ENCODE measurements around the gene TREX2.

The TREX2 gene

GRCh38 chrX:153475271-153475670 is 29.4 kb upstream of the TREX2 start:
- DNase-seq: no peak

GRCh38 chrX:153474718-153475117 is 28.9 kb upstream of the TREX2 start:
- DNase-seq: peak; percentile 49

- DNase-seq: no peak
Observed at GRCh38 chrX:153474266-153474665, 28.4 kb upstream of the TREX2 start.

- DNase-seq: no peak
Observed at GRCh38 chrX:153473126-153473525, 27.3 kb upstream of the TREX2 start.

GRCh38 chrX:153471663-153472280 is 25.9 kb upstream of the TREX2 start:
- no peak for DNase-seq

GRCh38 chrX:153470411-153471363 is 24.8 kb upstream of the TREX2 start, which contains the start of gene HAUS7:
Gene HAUS7, minus strand, starts transcription at chrX:153470576. Its CDS starts 19 bp downstream, at chrX:153470557.
- peak; percentile 90 for DNase-seq

- DNase-seq: peak; percentile 13
Observed at GRCh38 chrX:153469811-153470410, 24.1 kb upstream of the TREX2 start.

GRCh38 chrX:153468008-153468580 is 22.2 kb upstream of the TREX2 start:
- no peak for DNase-seq

- DNase-seq: no peak
Observed at GRCh38 chrX:153465691-153466380, 20.0 kb upstream of the TREX2 start.

GRCh38 chrX:153464116-153464515 is 18.3 kb upstream of the TREX2 start:
- DNase-seq: no peak

GRCh38 chrX:153463556-153463955 is 17.7 kb upstream of the TREX2 start:
- no peak for DNase-seq

GRCh38 chrX:153463031-153463430 is 17.2 kb upstream of the TREX2 start:
- DNase-seq: no peak

- DNase-seq: no peak
Observed at GRCh38 chrX:153462291-153462690, 16.4 kb upstream of the TREX2 start.

- peak; percentile 48 for DNase-seq
Observed at GRCh38 chrX:153460826-153461225, 15.0 kb upstream of the TREX2 start.

- no peak for DNase-seq
Observed at GRCh38 chrX:153459986-153460385, 14.1 kb upstream of the TREX2 start.

GRCh38 chrX:153458476-153458875 is 12.6 kb upstream of the TREX2 start:
- no peak for DNase-seq

- no peak for DNase-seq
Observed at GRCh38 chrX:153457827-153458466, 12.1 kb upstream of the TREX2 start.

GRCh38 chrX:153457136-153457825 is 11.4 kb upstream of the TREX2 start:
- no peak for DNase-seq

GRCh38 chrX:153456704-153457103 is 10.8 kb upstream of the TREX2 start:
- no peak for DNase-seq

- DNase-seq: no peak
Observed at GRCh38 chrX:153456161-153456560, 10.3 kb upstream of the TREX2 start.

- no peak for DNase-seq
Observed at GRCh38 chrX:153455571-153455970, 9.7 kb upstream of the TREX2 start.
